HCT116 (cell line): ENCODE results near the gene PKN1. TPM values are rescaled to one million over a fixed set of nuclear protein-coding genes. Genes with fewer than 3 reads are reported as not detected.
"Not testable (repeated sequence)": the region's sequence is repeated elsewhere in the genome, so short reads cannot be mapped to it uniquely, and the experiment has no call there.

Experiments
- ATAC-seq: fragments of 200-7000 bp; cut with Tn5 transposase; 2 replicates; pipeline ENCODE4 v1.9.1; 2020; ENCODE audit warnings: mild to moderate bottlenecking, moderate library complexity
- BruUV-seq: library from RNA; stranded (reverse); fragments of 400-500 nt; replicated peaks from 2 replicates; lab custom pipeline; 2021; lab: Mats Ljungman, UMichigan
- CTCF ChIA-PET: fragments of 300-600 bp; sonication (Branson Sonifier 250); formaldehyde crosslinking; loops from one replicate; lab custom pipeline; 2021; ENCODE audit warnings: antibody characterized with exemption; lab: Charles Lee
- POLR2A ChIA-PET: fragments of 300-600, 350-600 bp; sonication (Branson Sonifier 250); formaldehyde crosslinking; loops from one replicate; lab custom pipeline; 2021; ENCODE audit warnings: antibody characterized with exemption; lab: Charles Lee
- RAD21 ChIA-PET, 2 experiments: fragments of 300-600 bp; sonication (Branson Sonifier 250); formaldehyde crosslinking; loops; one replicate each; lab custom pipeline; 2023; ENCODE audit warnings: low total read pairs in 2 of 2; ENCODE audit not compliant: uncharacterized antibody in 2 of 2, unreplicated experiment in 2 of 2, low non-redundant PET in 1 of 2; lab: Charles Lee
- DNase-seq: peaks from one replicate; pipeline ENCODE4 v3.0.0-alpha.2; 2010; ENCODE audit warnings: low read depth, low spot score
- H2AFZ ChIP-seq: fragments of 200-600 bp; shearing (Covaris generic), sonication (generic); 2 replicates; pipeline ENCODE4 v1.6.1; 2017; ENCODE audit warnings: low read depth, mixed run types, mixed read lengths, antibody characterized with exemption, low read length; ENCODE audit not compliant: poor library complexity, severe bottlenecking
- H3K27ac ChIP-seq: 2 replicates; pipeline ENCODE4 v1.5.1; 2012; ENCODE audit warnings: low read depth, low read length
- H3K27me3 ChIP-seq: fragments of 200-600 bp; sonication (generic); 2 replicates; pipeline ENCODE4 v1.6.1; 2016; ENCODE audit warnings: mixed run types, low read length, mixed read lengths; ENCODE audit not compliant: insufficient read depth
- H3K36me3 ChIP-seq, 2 experiments: fragments of 200-500 bp in 1 of 2; fragments of 200-600 bp in 1 of 2; sonication (Bioruptor generic) in 1 of 2; sonication (generic) in 1 of 2; 2 replicates each; pipeline versions ENCODE4 v1.5.1 to v1.6.1; 2014 to 2016; ENCODE audit warnings: low read length in 2 of 2, inconsistent platforms in 1 of 2, mixed read lengths in 1 of 2, mixed run types in 1 of 2; ENCODE audit not compliant: insufficient read depth in 2 of 2, control insufficient read depth in 1 of 2
- H3K4me1 ChIP-seq, 2 experiments: fragments of 200-600 bp in 1 of 2; sonication (generic) in 1 of 2; 2 replicates each; pipeline versions ENCODE4 v1.5.1 to v1.6.1; 2012 to 2017; ENCODE audit warnings: low read length in 2 of 2, inconsistent platforms in 1 of 2, mild to moderate bottlenecking in 1 of 2, mixed read lengths in 1 of 2, mixed run types in 1 of 2, moderate library complexity in 1 of 2; ENCODE audit not compliant: insufficient read depth in 2 of 2, control insufficient read depth in 1 of 2
- H3K4me2 ChIP-seq: fragments of 200-600 bp; sonication (generic); 2 replicates; pipeline ENCODE4 v1.6.1; 2017; ENCODE audit warnings: mixed run types, low read length, mixed read lengths
- H3K4me3 ChIP-seq, 2 experiments: fragments of 200-600 bp in 1 of 2; sonication (generic) in 1 of 2; replicated peaks in 1 of 2; 2 replicates each; pipeline ENCODE4 v1.5.1; 2011 to 2016; ENCODE audit warnings: low read length in 2 of 2, control low read depth in 1 of 2, low read depth in 1 of 2, mild to moderate bottlenecking in 1 of 2, mixed read lengths in 1 of 2, mixed run types in 1 of 2
- H3K79me2 ChIP-seq: fragments of 200-600 bp; sonication (generic); 2 replicates; pipeline ENCODE4 v1.6.1; 2017; ENCODE audit warnings: mild to moderate bottlenecking, mixed run types, low read length, moderate library complexity, mixed read lengths; ENCODE audit not compliant: insufficient read depth
- H3K9ac ChIP-seq: fragments of 200-600 bp; sonication (generic); 2 replicates; pipeline ENCODE4 v1.6.1; 2016; ENCODE audit warnings: low read length, mixed read lengths
- H3K9me2 ChIP-seq: fragments of 200-600 bp; sonication (generic), shearing (Covaris generic); 2 replicates; pipeline ENCODE4 v1.6.1; 2017; ENCODE audit warnings: mixed run types, mild to moderate bottlenecking, moderate library complexity; ENCODE audit not compliant: insufficient read depth
- H3K9me3 ChIP-seq, 2 experiments: fragments of 200-500 bp in 1 of 2; fragments of 200-600 bp in 1 of 2; sonication (Bioruptor generic) in 1 of 2; sonication (generic) in 1 of 2; 2 replicates each; pipeline ENCODE4 v1.6.1; 2014 to 2017; ENCODE audit warnings: low read length in 2 of 2, mixed read lengths in 2 of 2, inconsistent platforms in 1 of 2, low read depth in 1 of 2, mild to moderate bottlenecking in 1 of 2, mixed run types in 1 of 2, moderate library complexity in 1 of 2; ENCODE audit not compliant: control insufficient read depth in 1 of 2, insufficient read depth in 1 of 2
- H4K20me1 ChIP-seq: fragments of 200-600 bp; sonication (generic), shearing (Covaris generic); 2 replicates; pipeline ENCODE4 v1.6.1; 2017; ENCODE audit warnings: mixed run types, mild to moderate bottlenecking, moderate library complexity; ENCODE audit not compliant: insufficient read depth
- CEBPB ChIP-seq: IDR thresholded peaks from 2 replicates; pipeline ENCODE4 v1.6.1; 2012; ENCODE audit warnings: low read depth
- ELF1 ChIP-seq: IDR thresholded peaks from 2 replicates; pipeline ENCODE4 v1.6.1; 2012; ENCODE audit warnings: low read depth, borderline replicate concordance
- FOSL1 ChIP-seq: IDR thresholded peaks from 2 replicates; pipeline ENCODE4 v1.6.1; 2012; ENCODE audit warnings: low read depth
- JUND ChIP-seq: IDR thresholded peaks from 2 replicates; pipeline ENCODE4 v1.6.1; 2012
- RAD21 ChIP-seq: IDR thresholded peaks from 2 replicates; pipeline ENCODE4 v1.6.1; 2012; ENCODE audit warnings: low read depth, mild to moderate bottlenecking
- SIN3A ChIP-seq: IDR thresholded peaks from 2 replicates; pipeline ENCODE4 v1.6.1; 2012; ENCODE audit warnings: low read depth
- SP1 ChIP-seq: IDR thresholded peaks from 2 replicates; pipeline ENCODE4 v1.6.1; 2012; ENCODE audit warnings: low read depth
- YY1 ChIP-seq: IDR thresholded peaks from 2 replicates; pipeline ENCODE4 v1.6.1; 2011; ENCODE audit warnings: low read length, low read depth, moderate library complexity, mild to moderate bottlenecking; ENCODE audit not compliant: insufficient replicate concordance; ENCODE audit errors: extremely low read depth
- ZFX ChIP-seq: fragments of 450-650 bp; IDR thresholded peaks from 2 replicates; pipeline ENCODE4 v1.6.1; 2017
- intact Hi-C: fragments of 100-400 bp; cut with micrococcal nuclease; formaldehyde crosslinking; loops from 2 replicates; pipeline ENCODE4 v1.10.0; 2022
- total RNA-seq: library from RNA; stranded (reverse); gene quantifications from one replicate; pipeline ENCODE4 v1.2.1, GENCODE V29; 2021; ENCODE audit not compliant: unreplicated experiment
- TF ChIP-seq, protein P1 (sequence below), 3 experiments: fragments of 200-600 bp in 1 of 3; sonication (generic) in 1 of 3; IDR thresholded peaks in 2 of 3; conservative IDR thresholded peaks in 1 of 3; 2 replicates each; pipeline ENCODE4 v1.5.1; 2012 to 2017; ENCODE audit warnings: low read depth in 2 of 3, low read length in 2 of 3, antibody characterized with exemption in 1 of 3, borderline replicate concordance in 1 of 3, control low read depth in 1 of 3, mild to moderate bottlenecking in 1 of 3, mixed read lengths in 1 of 3, mixed run types in 1 of 3, moderate library complexity in 1 of 3; ENCODE audit not compliant: insufficient read depth in 1 of 3

Gene PKN1
- total RNA-seq, 1 experiment from 2014 or later = 248 TPM

DNA sequence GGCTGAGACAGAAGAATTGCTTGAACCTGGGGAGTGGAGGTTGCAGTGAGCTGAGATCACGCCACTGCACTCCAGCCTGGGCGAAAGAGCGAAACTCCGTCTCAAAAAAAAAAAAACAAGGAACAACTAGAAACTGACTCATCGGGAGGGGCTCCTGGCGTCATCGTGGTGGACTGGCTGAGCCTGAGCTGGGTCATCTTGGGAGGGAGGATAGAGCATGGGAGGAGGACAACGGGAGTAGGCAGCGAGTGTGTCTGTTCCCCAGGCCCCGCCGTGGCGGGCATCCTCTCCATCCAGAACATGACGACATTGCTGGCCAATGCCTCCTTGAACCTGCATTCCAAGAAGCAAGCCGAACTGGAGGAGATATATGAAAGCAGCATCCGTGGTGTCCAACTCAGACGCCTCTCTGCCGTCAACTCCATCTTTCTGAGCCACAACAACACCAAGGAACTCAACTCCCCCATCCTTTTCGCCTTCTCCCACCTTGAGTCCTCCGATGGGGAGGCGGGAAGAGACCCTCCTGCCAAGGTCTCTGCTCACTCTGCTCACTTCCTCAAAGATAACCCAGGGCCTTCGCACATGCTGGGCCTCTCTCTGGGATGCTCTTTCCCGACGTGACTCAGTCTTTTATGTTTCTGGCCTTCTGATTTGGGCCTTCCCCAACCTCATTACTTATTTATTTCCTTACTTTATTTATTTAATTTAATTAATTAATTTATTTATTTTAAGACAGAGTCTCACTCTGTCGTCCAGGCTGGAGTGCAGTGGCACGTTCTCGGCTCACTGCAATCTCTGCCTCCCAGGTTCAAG lies 30.6 kb upstream of the PKN1 start:
- RAD21 ChIA-PET = no interaction called here
- Histone ChIP-seq H3K4me2 (peak overlapping the region; percentile 52), H3K36me3 (peaks cover 14 to 48% of the 10 kb centered on the region in 2 experiments), H3K9me2 (no peaks in the 10 kb centered on the region), H3K4me3 (no peak overlapping the region), H3K27me3 (no peaks in the 10 kb centered on the region), H3K9ac (peak overlapping the region; percentile 35), H3K9me3 (no peaks in the 10 kb centered on the region), H3K4me1 (peaks cover 9 to 37% of the 10 kb centered on the region in 2 experiments; a peak in 3 of 4 replicates), H2AFZ (no peak overlapping the region), H4K20me1 (no peaks in the 10 kb centered on the region), H3K27ac (peak overlapping the region; percentile 45), H3K79me2 (no peaks in the 10 kb centered on the region)
- POLR2A ChIA-PET = interaction anchor here (0.8 to 1.4 kb wide), 2 partner anchors 16 to 22 kb away, joined by 4 to 5 read pairs; partner anchors contain the start of gene ADGRE5
- no peak for TF ChIP-seq ZFX
- TF ChIP-seq CEBPB = no peak
- 0 out of 2 replicates have a peak, but pooled peaks have one; percentile 34 for TF ChIP-seq SP1
- peak; percentile 48; the same call in 1 of the 2 replicates for TF ChIP-seq FOSL1
- no peak for TF ChIP-seq RAD21
- TF ChIP-seq YY1 = no peak
- TF ChIP-seq JUND = peak; percentile 32; the same call in 1 of the 2 replicates
- TF ChIP-seq, protein P1, sequence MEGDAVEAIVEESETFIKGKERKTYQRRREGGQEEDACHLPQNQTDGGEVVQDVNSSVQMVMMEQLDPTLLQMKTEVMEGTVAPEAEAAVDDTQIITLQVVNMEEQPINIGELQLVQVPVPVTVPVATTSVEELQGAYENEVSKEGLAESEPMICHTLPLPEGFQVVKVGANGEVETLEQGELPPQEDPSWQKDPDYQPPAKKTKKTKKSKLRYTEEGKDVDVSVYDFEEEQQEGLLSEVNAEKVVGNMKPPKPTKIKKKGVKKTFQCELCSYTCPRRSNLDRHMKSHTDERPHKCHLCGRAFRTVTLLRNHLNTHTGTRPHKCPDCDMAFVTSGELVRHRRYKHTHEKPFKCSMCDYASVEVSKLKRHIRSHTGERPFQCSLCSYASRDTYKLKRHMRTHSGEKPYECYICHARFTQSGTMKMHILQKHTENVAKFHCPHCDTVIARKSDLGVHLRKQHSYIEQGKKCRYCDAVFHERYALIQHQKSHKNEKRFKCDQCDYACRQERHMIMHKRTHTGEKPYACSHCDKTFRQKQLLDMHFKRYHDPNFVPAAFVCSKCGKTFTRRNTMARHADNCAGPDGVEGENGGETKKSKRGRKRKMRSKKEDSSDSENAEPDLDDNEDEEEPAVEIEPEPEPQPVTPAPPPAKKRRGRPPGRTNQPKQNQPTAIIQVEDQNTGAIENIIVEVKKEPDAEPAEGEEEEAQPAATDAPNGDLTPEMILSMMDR (IDR thresholded peaks at IDR 0.05 in 2 of 3, conservative IDR thresholded peaks at IDR 0.05 in 1 of 3; ENCODE audit: borderline replicate concordance in 1 of 3, insufficient read depth in 1 of 3, low read depth in 2 of 3, low read length in 2 of 3) = no peak
- TF ChIP-seq SIN3A = no peak
- TF ChIP-seq ELF1 = no peak
- ATAC-seq = no peak
- DNase-seq = peak; percentile 59
- CTCF ChIA-PET = no interaction called here
- TSS peak; percentile 13 for BruUV-seq
- intact Hi-C loops = no loop called here

DNA sequence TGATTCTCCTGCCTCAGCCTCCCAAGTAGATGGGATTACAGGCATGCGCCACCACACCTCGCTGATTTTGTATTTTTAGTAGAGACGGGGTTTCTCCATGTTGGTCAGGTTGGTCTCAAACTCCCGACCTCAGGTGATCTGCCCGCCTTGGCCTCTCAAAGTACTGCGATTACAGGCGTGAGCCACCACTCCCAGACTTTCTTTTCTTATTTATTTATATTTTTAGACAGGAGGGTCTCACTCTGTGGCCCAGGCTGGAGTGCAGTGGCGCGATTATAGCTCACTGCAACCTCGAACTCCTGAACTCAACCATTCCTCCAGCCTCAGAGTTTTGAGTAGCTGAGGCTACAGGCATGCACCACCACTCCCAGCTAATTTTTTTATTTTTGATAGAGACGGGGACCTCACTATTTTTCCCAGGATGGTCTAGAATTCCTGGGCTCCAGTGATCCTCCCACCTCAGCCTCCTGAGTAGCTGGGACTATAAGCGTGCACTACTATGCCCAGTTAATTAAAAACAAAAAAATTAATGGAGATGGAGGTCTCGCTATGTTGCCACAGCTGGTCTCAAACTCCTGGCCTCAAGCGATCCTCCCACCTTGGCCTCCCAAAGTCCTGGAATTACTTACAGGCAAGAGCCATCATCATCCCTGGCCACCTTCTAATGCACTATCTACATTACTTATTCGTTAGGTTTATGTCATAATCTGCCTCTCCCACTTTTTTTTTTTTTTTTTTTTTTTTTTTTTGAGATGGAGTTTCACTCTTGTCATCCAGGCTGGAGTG lies 29.8 kb upstream of the PKN1 start:
- H3K4me1 ChIP-seq = peaks cover 9 to 37% of the 10 kb centered on the region in 2 experiments; a peak in 3 of 4 replicates
- H3K27me3 ChIP-seq, H2AFZ ChIP-seq, H3K9me3 ChIP-seq, H3K4me3 ChIP-seq, H4K20me1 ChIP-seq, H3K9ac ChIP-seq, ATAC-seq, POLR2A ChIA-PET, BruUV-seq, DNase-seq, H3K9me2 ChIP-seq, H3K4me2 ChIP-seq, intact Hi-C loops, H3K27ac ChIP-seq, H3K79me2 ChIP-seq: not testable (repeated sequence)
- ChIA-PET RAD21 (interaction anchor here in 1 of 2 experiments (1.2 kb wide), 1 partner anchor 267 kb away, joined by 3 read pairs; the partner anchor contains the start of gene ASF1B), CTCF (interaction anchor here (0.6 kb wide), 1 partner anchor 362 kb away, joined by 3 read pairs; no protein-coding TSS in a partner anchor)
- peaks cover 19 to 56% of the 10 kb centered on the region in 2 experiments for H3K36me3 ChIP-seq
